ENCODE results near the gene TSPAN12. TPM values are rescaled to one million over a fixed set of nuclear protein-coding genes. Genes with fewer than 3 reads are reported as not detected.
"Not testable (repeated sequence)": the region's sequence is repeated elsewhere in the genome, so short reads cannot be mapped to it uniquely, and the experiment has no call there.

TSPAN12 gene
- total RNA-seq, 1 experiment from 2014 or later: 1.4 TPM

DNA sequence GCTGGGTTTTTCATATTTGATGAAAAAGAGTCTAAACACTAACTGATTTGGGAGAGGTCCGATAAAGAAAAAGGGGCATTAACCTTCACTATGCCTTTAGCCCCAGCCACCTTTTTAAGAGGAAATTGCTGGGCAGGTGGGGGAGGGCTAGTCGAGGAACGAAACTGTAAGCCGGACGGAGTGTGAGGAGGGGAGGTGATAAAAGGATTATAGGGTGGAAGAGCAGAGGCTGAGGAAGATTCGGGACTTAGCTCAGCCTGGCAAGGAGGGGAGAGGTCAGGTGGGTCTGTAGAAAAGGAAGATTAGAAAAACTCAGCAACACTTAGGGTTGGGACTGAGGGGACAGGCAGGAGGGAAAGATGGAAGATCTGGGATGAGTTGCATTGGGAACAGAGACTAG, 77.0 kb downstream of the TSPAN12 start:
- in situ Hi-C loops (cut with HindIII; ENCODE audit: low pct_unique_long_range_greater_than_20kb, low sequenced_read_pairs) (no loop called here), intact Hi-C loops (cut with micrococcal nuclease; ENCODE audit: unreplicated experiment) (no loop called here)
- H3K4me1 ChIP-seq (ENCODE audit: control insufficient read depth, insufficient read depth, low read length): no peaks in the 10 kb centered on the region
- H3K36me3 ChIP-seq (ENCODE audit: control insufficient read depth, insufficient read depth, low read length): no peaks in the 10 kb centered on the region
- DNase-seq (ENCODE audit: low read depth, low spot score) (no peak), ATAC-seq (no peak)
- TF ChIP-seq POLR2AphosphoS5 (IDR thresholded peaks at IDR 0.05; ENCODE audit: low read depth, low read length) (no peak), TCF7L2 (IDR thresholded peaks at IDR 0.05; ENCODE audit: low read depth, low read length) (no peak), SIN3A (IDR thresholded peaks at IDR 0.05; ENCODE audit: borderline replicate concordance, insufficient read depth, low read depth, low read length) (no peak)
- TF ChIP-seq, protein P1, sequence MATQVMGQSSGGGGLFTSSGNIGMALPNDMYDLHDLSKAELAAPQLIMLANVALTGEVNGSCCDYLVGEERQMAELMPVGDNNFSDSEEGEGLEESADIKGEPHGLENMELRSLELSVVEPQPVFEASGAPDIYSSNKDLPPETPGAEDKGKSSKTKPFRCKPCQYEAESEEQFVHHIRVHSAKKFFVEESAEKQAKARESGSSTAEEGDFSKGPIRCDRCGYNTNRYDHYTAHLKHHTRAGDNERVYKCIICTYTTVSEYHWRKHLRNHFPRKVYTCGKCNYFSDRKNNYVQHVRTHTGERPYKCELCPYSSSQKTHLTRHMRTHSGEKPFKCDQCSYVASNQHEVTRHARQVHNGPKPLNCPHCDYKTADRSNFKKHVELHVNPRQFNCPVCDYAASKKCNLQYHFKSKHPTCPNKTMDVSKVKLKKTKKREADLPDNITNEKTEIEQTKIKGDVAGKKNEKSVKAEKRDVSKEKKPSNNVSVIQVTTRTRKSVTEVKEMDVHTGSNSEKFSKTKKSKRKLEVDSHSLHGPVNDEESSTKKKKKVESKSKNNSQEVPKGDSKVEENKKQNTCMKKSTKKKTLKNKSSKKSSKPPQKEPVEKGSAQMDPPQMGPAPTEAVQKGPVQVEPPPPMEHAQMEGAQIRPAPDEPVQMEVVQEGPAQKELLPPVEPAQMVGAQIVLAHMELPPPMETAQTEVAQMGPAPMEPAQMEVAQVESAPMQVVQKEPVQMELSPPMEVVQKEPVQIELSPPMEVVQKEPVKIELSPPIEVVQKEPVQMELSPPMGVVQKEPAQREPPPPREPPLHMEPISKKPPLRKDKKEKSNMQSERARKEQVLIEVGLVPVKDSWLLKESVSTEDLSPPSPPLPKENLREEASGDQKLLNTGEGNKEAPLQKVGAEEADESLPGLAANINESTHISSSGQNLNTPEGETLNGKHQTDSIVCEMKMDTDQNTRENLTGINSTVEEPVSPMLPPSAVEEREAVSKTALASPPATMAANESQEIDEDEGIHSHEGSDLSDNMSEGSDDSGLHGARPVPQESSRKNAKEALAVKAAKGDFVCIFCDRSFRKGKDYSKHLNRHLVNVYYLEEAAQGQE (IDR thresholded peaks at IDR 0.05; ENCODE audit: insufficient read depth in 1 of 2, low read depth in 2 of 2, low read length in 1 of 2): no peak
- TF ChIP-seq, protein P2, sequence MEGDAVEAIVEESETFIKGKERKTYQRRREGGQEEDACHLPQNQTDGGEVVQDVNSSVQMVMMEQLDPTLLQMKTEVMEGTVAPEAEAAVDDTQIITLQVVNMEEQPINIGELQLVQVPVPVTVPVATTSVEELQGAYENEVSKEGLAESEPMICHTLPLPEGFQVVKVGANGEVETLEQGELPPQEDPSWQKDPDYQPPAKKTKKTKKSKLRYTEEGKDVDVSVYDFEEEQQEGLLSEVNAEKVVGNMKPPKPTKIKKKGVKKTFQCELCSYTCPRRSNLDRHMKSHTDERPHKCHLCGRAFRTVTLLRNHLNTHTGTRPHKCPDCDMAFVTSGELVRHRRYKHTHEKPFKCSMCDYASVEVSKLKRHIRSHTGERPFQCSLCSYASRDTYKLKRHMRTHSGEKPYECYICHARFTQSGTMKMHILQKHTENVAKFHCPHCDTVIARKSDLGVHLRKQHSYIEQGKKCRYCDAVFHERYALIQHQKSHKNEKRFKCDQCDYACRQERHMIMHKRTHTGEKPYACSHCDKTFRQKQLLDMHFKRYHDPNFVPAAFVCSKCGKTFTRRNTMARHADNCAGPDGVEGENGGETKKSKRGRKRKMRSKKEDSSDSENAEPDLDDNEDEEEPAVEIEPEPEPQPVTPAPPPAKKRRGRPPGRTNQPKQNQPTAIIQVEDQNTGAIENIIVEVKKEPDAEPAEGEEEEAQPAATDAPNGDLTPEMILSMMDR (IDR thresholded peaks at IDR 0.05): no peak
- CTCF ChIA-PET: no interaction called here
- POLR2A ChIA-PET: no interaction called here
- H3K4me3 ChIP-seq (ENCODE audit: low read depth in 2 of 2, low read length in 2 of 2): no peak overlapping the region
- H3K27me3 ChIP-seq (ENCODE audit: control insufficient read depth, insufficient read depth, low read length): no peaks in the 10 kb centered on the region
- BruUV-seq (replicated peaks): no TSS peak
- H3K9me3 ChIP-seq (ENCODE audit: control insufficient read depth, insufficient read depth, low read depth, low read length): no peaks in the 10 kb centered on the region
- no peak overlapping the region for H3K27ac ChIP-seq (ENCODE audit: low read length)

DNA sequence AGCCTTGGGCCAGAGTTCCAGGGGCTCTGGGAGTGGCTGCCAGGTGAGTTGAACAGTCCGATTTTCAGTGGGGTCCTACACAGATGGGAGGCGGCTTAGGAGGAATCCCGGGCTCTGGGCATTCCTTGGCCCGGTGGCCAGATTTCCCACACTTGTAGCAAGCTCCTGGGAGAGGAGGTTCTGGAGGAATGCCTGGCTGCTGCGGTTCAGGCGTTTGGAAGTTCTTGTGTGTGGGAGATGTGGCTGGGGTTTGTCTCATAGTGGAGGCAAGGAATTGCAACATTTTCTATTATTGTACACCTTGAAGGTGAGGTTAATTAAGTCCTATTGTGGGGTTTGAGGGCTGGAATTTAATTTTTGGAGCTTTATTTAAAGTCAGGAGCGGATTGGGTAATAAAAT, 77.5 kb downstream of the TSPAN12 start:
- POLR2A ChIA-PET; H3K4me1 ChIP-seq (ENCODE audit: control insufficient read depth, insufficient read depth, low read length); CTCF ChIA-PET; H3K4me3 ChIP-seq (ENCODE audit: low read depth in 2 of 2, low read length in 2 of 2); H3K27me3 ChIP-seq (ENCODE audit: control insufficient read depth, insufficient read depth, low read length); in situ Hi-C loops (cut with HindIII; ENCODE audit: low pct_unique_long_range_greater_than_20kb, low sequenced_read_pairs); DNase-seq (ENCODE audit: low read depth, low spot score); intact Hi-C loops (cut with micrococcal nuclease; ENCODE audit: unreplicated experiment); H3K9me3 ChIP-seq (ENCODE audit: control insufficient read depth, insufficient read depth, low read depth, low read length); BruUV-seq (replicated peaks); ATAC-seq; H3K27ac ChIP-seq (ENCODE audit: low read length); H3K36me3 ChIP-seq (ENCODE audit: control insufficient read depth, insufficient read depth, low read length): not testable (repeated sequence)

DNA sequence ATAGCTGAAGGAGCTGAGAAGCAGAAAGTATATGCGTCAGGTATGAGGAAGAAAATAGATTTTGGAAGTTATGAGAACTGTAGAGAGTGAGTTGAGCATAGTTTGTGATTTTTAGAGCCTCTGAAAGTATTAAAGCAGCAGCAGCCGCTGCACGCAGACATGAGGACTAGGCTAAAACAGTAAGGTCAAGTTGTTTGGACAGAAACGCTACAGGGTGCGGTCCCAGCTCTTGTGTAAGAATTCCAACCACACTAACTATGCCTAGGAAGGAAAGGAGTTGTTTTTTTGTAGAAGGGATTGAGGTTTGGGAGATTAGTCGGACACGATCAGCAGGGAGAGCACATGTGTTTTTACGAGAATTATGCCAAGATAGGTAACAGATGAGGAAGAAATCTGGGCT, 78.9 kb downstream of the TSPAN12 start:
- POLR2A ChIA-PET; intact Hi-C loops (cut with micrococcal nuclease; ENCODE audit: unreplicated experiment); H3K4me3 ChIP-seq (ENCODE audit: low read depth in 2 of 2, low read length in 2 of 2); H3K27ac ChIP-seq (ENCODE audit: low read length); H3K4me1 ChIP-seq (ENCODE audit: control insufficient read depth, insufficient read depth, low read length); ATAC-seq; DNase-seq (ENCODE audit: low read depth, low spot score); H3K36me3 ChIP-seq (ENCODE audit: control insufficient read depth, insufficient read depth, low read length); in situ Hi-C loops (cut with HindIII; ENCODE audit: low pct_unique_long_range_greater_than_20kb, low sequenced_read_pairs); H3K9me3 ChIP-seq (ENCODE audit: control insufficient read depth, insufficient read depth, low read depth, low read length); BruUV-seq (replicated peaks); CTCF ChIA-PET; H3K27me3 ChIP-seq (ENCODE audit: control insufficient read depth, insufficient read depth, low read length): not testable (repeated sequence)
